Measurements from ENCODE around the gene TBP.

Gene TBP

GRCh38 chr6:170537329-170537728, 16.8 kb upstream of the TBP start:
- Histone ChIP-seq H3K4me2 (ENCODE audit: low read length) (no peak overlapping the region), H3K4me1 (no peaks in the 10 kb centered on the region), H3K27me3 (ENCODE audit: control insufficient read depth, insufficient read depth, low read length) (no peaks in the 10 kb centered on the region), H3K36me3 (ENCODE audit: control insufficient read depth, insufficient read depth, low read length) (no peaks in the 10 kb centered on the region), H3K9me3 (ENCODE audit: control insufficient read depth, low read length) (no peaks in the 10 kb centered on the region), H3K4me3 (ENCODE audit: low read depth, low read length) (no peak overlapping the region), H2AFZ (no peak overlapping the region), H3K9ac (no peak overlapping the region), H3K79me2 (peaks cover 27% of the 10 kb centered on the region), H3K27ac (no peak overlapping the region)
- TF ChIP-seq CTCF (IDR thresholded peaks at IDR 0.05), result no peak

- Histone ChIP-seq H3K4me2 (ENCODE audit: low read length) (no peak overlapping the region), H3K9me3 (ENCODE audit: control insufficient read depth, low read length) (no peaks in the 10 kb centered on the region), H3K9ac (no peak overlapping the region), H3K36me3 (ENCODE audit: control insufficient read depth, insufficient read depth, low read length) (no peaks in the 10 kb centered on the region), H3K79me2 (peaks cover 57% of the 10 kb centered on the region), H3K4me3 (ENCODE audit: low read depth, low read length) (no peak overlapping the region), H3K27me3 (ENCODE audit: control insufficient read depth, insufficient read depth, low read length) (no peaks in the 10 kb centered on the region), H3K4me1 (no peaks in the 10 kb centered on the region), H2AFZ (no peak overlapping the region), H3K27ac (no peak overlapping the region)
- no peak for TF ChIP-seq CTCF (IDR thresholded peaks at IDR 0.05)
Measured at GRCh38 chr6:170542031-170542719, 12.0 kb upstream of the TBP start.

- Histone ChIP-seq H3K27ac (no peak overlapping the region), H3K4me2 (ENCODE audit: low read length) (no peak overlapping the region), H3K79me2 (peaks cover 60% of the 10 kb centered on the region), H3K9me3 (ENCODE audit: control insufficient read depth, low read length) (no peaks in the 10 kb centered on the region), H3K4me1 (no peaks in the 10 kb centered on the region), H3K9ac (no peak overlapping the region), H3K4me3 (ENCODE audit: low read depth, low read length) (no peak overlapping the region), H3K36me3 (ENCODE audit: control insufficient read depth, insufficient read depth, low read length) (no peaks in the 10 kb centered on the region), H3K27me3 (ENCODE audit: control insufficient read depth, insufficient read depth, low read length) (no peaks in the 10 kb centered on the region), H2AFZ (no peak overlapping the region)
- TF ChIP-seq CTCF (IDR thresholded peaks at IDR 0.05), result no peak
Measured at GRCh38 chr6:170545405-170545804, 8.8 kb upstream of the TBP start.

- H3K27me3 ChIP-seq (ENCODE audit: control insufficient read depth, insufficient read depth, low read length), result no peaks in the 10 kb centered on the region
- TF ChIP-seq CTCF (IDR thresholded peaks at IDR 0.05), result no peak
- H3K79me2 ChIP-seq, result peaks cover 55% of the 10 kb centered on the region
- no peaks in the 10 kb centered on the region for H3K9me3 ChIP-seq (ENCODE audit: control insufficient read depth, low read length)
- peak within 1 kb of the TSS; percentile 91 for H2AFZ ChIP-seq
- H3K27ac ChIP-seq, result peak within 1 kb of the TSS; percentile 94
- peaks cover 10% of the 10 kb centered on the region for H3K4me1 ChIP-seq
- peak within 1 kb of the TSS; percentile 99 for H3K4me2 ChIP-seq (ENCODE audit: low read length)
- H3K36me3 ChIP-seq (ENCODE audit: control insufficient read depth, insufficient read depth, low read length), result no peaks in the 10 kb centered on the region
- peak within 1 kb of the TSS; percentile 91 for H3K4me3 ChIP-seq (ENCODE audit: low read depth, low read length)
- peak within 1 kb of the TSS; percentile 72 for H3K9ac ChIP-seq
Measured at GRCh38 chr6:170552765-170553533, 1.2 kb upstream of the TBP start, which contains the start of gene PSMB1. PSMB1 (minus strand) TSS chr6:170553307; CDS start chr6:170553242, 65 bp downstream.

Data from parathyroid adenoma (tissue), 2 donors.